GM23248 (cell line): ENCODE results near the gene RASGEF1C.

Source experiments
- EZH2 ChIP-seq: fragments of 200-600 bp; sonication (generic); IDR thresholded peaks from 2 replicates; pipeline ENCODE4 v1.6.1; 2018; ENCODE audit warnings: antibody characterized with exemption, mild to moderate bottlenecking; ENCODE audit not compliant: insufficient read depth, poor library complexity, severe bottlenecking
- EZH2phosphoT487 ChIP-seq: fragments of 200-600 bp; sonication (generic); IDR thresholded peaks from 2 replicates; pipeline ENCODE4 v1.6.1; 2018; ENCODE audit warnings: antibody characterized with exemption, moderate library complexity, mild to moderate bottlenecking, low read depth; ENCODE audit not compliant: insufficient read depth

DNA sequence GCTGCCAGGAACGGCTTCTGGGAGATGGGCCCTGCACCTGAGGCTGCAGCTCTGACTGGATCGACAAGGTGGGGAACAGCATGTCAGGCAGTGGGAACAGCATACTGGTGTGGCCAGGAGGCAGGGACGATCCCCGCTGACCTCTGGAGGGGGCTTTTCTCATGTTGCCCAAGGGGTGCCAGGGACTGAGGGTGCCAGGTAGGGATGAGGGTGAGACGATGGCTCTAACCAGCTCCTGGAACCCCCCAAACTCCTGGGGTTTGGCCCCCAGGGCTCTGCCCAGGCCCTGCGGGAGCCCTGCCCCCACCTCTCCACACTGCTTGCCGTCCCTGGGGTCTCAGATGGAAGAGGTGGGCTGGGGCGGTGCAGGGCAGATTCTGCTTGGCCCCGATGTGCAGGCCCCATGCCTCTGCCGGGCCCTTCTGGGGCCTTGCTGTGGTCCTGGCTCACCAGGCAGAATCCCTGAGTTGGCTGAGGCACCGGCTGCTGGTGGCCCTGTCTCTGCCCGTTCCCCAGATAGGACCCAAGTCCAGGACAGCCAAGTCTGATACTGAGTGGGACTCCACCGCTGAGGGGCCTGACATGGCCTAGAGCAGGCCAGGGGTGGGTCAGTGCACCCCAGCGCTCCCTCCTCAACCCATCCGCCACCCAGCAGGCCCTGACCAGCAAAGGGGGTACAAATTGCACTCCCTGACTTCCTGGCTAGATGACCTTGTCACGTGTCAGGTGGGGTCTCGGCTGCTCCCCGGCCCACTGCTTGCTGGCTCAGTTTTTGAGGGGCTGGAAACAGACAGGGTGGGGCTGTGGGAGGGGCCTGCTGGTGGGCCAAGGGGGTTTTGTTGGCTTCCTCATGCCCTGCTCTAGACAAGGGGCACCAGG is 109.0 kb downstream of the RASGEF1C start:
- no peak for TF ChIP-seq EZH2
- no peak for TF ChIP-seq EZH2phosphoT487
